ENCODE results near the gene HHIPL1. TPM values are rescaled to one million over a fixed set of nuclear protein-coding genes. Genes with fewer than 3 reads are reported as not detected.

Gene HHIPL1
- total RNA-seq, 2 donors from 2014 or later, result 0.44 to 0.93 TPM

DNA sequence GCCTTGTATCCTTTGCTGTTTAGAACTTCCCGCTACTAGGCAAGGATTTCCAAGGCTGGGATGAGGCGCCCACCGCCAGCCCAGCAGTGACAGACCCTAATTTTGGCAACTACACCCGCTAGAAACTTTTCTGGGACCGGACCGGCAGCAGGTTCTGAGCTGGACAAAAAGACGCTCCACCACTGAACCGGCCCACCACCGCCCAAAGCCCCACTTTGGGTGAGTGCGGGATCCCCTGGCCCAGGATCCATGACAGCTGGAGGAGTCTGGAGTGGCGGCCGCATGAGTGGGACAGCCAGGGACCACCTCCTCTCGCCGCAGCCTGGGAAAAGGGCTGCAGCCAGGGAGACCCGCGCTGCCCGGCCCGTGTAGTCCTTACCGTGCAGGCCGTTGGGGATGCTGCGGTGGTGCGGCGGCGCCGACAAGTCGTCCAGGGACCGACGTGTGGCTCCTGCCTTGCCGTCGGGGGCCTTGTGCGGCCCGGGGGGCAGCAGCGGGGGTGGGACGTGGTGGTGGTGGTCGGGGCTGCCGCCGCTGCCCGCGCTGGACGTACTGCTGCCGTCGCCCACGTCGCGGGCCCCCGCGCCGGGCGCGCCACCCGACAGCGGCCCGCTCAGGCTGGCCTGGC, 42.0 kb upstream of the HHIPL1 start:
- DNase-seq, result no peak
- TF ChIP-seq, protein P1, sequence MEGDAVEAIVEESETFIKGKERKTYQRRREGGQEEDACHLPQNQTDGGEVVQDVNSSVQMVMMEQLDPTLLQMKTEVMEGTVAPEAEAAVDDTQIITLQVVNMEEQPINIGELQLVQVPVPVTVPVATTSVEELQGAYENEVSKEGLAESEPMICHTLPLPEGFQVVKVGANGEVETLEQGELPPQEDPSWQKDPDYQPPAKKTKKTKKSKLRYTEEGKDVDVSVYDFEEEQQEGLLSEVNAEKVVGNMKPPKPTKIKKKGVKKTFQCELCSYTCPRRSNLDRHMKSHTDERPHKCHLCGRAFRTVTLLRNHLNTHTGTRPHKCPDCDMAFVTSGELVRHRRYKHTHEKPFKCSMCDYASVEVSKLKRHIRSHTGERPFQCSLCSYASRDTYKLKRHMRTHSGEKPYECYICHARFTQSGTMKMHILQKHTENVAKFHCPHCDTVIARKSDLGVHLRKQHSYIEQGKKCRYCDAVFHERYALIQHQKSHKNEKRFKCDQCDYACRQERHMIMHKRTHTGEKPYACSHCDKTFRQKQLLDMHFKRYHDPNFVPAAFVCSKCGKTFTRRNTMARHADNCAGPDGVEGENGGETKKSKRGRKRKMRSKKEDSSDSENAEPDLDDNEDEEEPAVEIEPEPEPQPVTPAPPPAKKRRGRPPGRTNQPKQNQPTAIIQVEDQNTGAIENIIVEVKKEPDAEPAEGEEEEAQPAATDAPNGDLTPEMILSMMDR (IDR thresholded peaks at IDR 0.05), result no peak

DNA sequence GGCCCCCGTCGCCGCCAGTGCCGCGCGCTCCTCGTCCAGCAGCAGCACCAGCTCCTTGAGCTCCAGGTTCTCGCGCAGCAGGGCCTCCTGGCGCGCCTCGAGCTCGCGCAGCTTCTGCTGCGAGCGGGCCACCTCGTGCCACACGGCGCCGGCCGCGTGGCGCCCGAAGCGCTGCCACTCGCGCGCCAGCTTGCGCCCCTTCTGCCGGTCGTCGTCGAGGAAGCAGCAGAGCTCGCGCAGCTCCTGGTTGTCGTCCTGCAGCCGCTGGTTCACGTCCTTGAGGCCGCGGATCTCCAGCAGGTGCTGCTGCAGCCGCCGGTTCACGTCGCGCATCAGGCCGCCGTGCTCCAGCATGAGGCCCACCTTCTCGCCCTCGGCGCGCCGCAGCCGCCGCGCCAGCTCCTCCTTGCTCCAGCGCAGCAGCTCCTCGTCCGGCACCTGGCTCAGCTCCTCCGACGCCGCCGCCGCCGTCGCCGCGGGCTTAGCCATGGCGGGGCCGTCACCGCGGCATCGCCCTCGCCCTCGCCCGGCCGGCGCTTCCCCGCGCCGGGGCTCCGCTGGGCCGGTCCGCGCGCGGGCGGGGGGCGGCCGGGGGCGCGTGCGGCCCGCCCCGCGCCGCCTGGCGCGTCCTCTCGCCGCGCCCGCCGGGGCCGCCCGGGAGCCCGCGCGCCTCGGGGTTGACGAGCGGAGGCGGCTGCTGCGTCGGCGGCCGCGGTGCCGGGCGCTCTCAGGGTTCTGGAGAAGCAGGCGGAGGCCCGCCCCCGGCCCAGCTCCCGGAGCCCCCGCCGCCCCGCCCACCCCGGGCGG, 41.3 kb upstream of the HHIPL1 start, which contains the start of gene CCDC85C:
TSS of gene CCDC85C (minus strand) at position 737 of the 807 bp plus-strand sequence. CDS start at position 489, 248 bp downstream.
- DNase-seq, result no peak
- H3K9me3 ChIP-seq, result no peaks in the 10 kb centered on the region
- no peaks in the 10 kb centered on the region for H3K36me3 ChIP-seq
- H3K27ac ChIP-seq, result peak within 1 kb of the TSS; percentile 86
- H3K27me3 ChIP-seq, result no peaks in the 10 kb centered on the region
- peaks cover 15% of the 10 kb centered on the region for H3K4me1 ChIP-seq
- peak within 1 kb of the TSS; percentile 89 for H3K4me3 ChIP-seq
- intact Hi-C loops (cut with DNase I), result no loop called here
- TF ChIP-seq, protein P1 (IDR thresholded peaks at IDR 0.05), result no peak
- peak within 1 kb of the TSS; percentile 74 to 86 for H3K9ac ChIP-seq (ENCODE audit: low read depth in 2 of 2, low read length in 2 of 2)

More for the DNA sequence above, 42.0 kb upstream of the HHIPL1 start:
- H3K9ac ChIP-seq (ENCODE audit: low read depth in 2 of 2, low read length in 2 of 2), result peak overlapping the region; percentile 74 to 86
- peak overlapping the region; percentile 78 for H3K27ac ChIP-seq
- peak overlapping the region; percentile 67 for H3K4me3 ChIP-seq
- H3K36me3 ChIP-seq, result no peaks in the 10 kb centered on the region
- no peaks in the 10 kb centered on the region for H3K9me3 ChIP-seq
- no peaks in the 10 kb centered on the region for H3K27me3 ChIP-seq
- intact Hi-C loops (cut with DNase I), result no loop called here
- peaks cover 22% of the 10 kb centered on the region for H3K4me1 ChIP-seq

DNA sequence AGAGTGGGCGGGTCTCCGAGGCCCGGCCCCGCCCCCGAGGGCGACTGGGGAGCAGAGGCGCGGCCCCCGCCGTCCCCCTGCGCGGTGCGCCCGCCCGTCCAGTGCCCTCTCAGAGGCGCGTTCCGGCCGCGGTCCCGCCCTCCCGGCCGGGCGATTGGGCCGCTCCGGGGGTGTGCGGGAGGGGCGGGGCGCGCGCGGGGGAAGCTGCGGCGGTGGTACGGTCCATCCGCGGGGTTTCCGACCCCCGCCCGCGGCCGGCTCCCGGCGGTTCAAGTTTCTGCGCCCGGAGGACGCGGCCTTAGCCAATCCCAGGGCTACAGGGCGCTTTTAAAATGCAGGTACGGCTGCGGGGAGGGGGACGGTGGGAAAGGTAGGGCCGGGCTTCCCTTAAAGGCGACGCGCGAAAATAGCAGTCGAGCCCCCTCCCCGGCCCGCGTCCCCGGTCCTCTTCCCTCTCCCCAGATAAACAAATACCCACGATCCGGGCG, 40.6 kb upstream of the HHIPL1 start:
- intact Hi-C loops (cut with DNase I), result no loop called here
- H3K9me3 ChIP-seq, result no peaks in the 10 kb centered on the region

DNA sequence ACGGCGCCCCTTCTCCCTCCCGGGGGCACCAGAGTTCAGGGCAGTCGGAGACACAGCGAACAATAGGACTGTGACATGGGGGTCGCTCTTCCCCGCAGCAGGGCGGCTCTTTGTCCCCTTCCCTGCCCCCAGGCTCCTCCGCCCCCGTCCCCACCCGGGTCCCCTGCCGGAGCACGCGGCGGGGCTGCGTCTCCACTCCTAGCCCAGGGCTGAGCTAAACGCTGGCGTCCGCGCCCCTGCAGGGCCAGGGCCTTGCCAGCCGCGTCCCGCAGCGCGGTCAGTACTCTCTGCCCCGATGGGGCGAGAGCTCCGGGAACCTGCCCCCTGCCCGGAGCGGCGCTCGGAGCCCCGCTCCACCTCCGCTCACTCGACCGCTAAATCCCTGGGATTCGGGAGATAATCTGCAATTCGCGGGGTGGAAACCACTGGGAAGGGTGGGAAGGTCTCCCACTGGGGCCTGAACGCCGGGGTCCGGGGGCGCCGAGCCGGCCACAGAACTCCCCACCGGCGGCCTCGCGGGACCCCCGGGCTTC, 40.1 kb upstream of the HHIPL1 start:
- intact Hi-C loops (cut with DNase I), result loop anchor here (5.0 kb wide), 1 partner anchor 43 kb away; no protein-coding TSS in a partner anchor
- DNase-seq, result no peak

More for the DNA sequence above, 40.6 kb upstream of the HHIPL1 start:
- Histone ChIP-seq H3K27ac (peak overlapping the region; percentile 86), H3K4me3 (peak overlapping the region; percentile 89), H3K9ac (ENCODE audit: low read depth in 2 of 2, low read length in 2 of 2) (peak overlapping the region; percentile 73 to 83), H3K36me3 (no peaks in the 10 kb centered on the region), H3K27me3 (no peaks in the 10 kb centered on the region), H3K4me1 (peaks cover 10% of the 10 kb centered on the region)
- DNase-seq, result peak; percentile 91
- TF ChIP-seq, protein P1 (IDR thresholded peaks at IDR 0.05), result no peak

More for the DNA sequence above, 40.1 kb upstream of the HHIPL1 start:
- Histone ChIP-seq H3K4me3 (peak overlapping the region; percentile 89), H3K4me1 (peaks cover 5% of the 10 kb centered on the region), H3K36me3 (no peaks in the 10 kb centered on the region), H3K9me3 (no peaks in the 10 kb centered on the region), H3K9ac (ENCODE audit: low read depth in 2 of 2, low read length in 2 of 2) (peak overlapping the region; percentile 73 to 83), H3K27ac (peak overlapping the region; percentile 86), H3K27me3 (no peaks in the 10 kb centered on the region)
- TF ChIP-seq, protein P1 (IDR thresholded peaks at IDR 0.05), result no peak
